Chondrocyte (in vitro differentiated cells): Measurements from ENCODE around the gene SSTR1. TPM values are rescaled to one million over a fixed set of nuclear protein-coding genes. Genes with fewer than 3 reads are reported as not detected.

Source experiments
- DNase-seq: peaks from one replicate; pipeline ENCODE4 v3.0.0; 2021; ENCODE audit warnings: mixed read lengths, low spot score
- H3K27ac Mint-ChIP-seq: one replicate; pipeline ENCODE4 v1.8.0; 2021; ENCODE audit warnings: mild to moderate bottlenecking, moderate library complexity, mixed read lengths; ENCODE audit not compliant: unreplicated experiment
- H3K27me3 Mint-ChIP-seq: 2 replicates; pipeline ENCODE4 v1.8.0; 2021; ENCODE audit warnings: low read depth, mixed read lengths
- H3K36me3 Mint-ChIP-seq: 2 replicates; pipeline ENCODE4 v1.8.0; 2021; ENCODE audit warnings: low read depth, mixed read lengths
- H3K4me1 Mint-ChIP-seq: 2 replicates; pipeline ENCODE4 v1.8.0; 2021; ENCODE audit warnings: low read depth, mild to moderate bottlenecking, mixed read lengths
- H3K4me3 Mint-ChIP-seq: one replicate; pipeline ENCODE4 v1.8.0; 2021; ENCODE audit warnings: mild to moderate bottlenecking, moderate library complexity, mixed read lengths; ENCODE audit not compliant: unreplicated experiment
- H3K9me3 Mint-ChIP-seq: 2 replicates; pipeline ENCODE4 v1.8.0; 2021; ENCODE audit warnings: low read depth, mixed read lengths
- total RNA-seq: library from RNA; stranded (reverse); gene quantifications from 3 replicates; pipeline ENCODE4 v1.2.1, GENCODE V29; 2021
- TF ChIP-seq, protein P1 (sequence below): fragments of 200-600 bp; sonication (generic); IDR thresholded peaks from 2 replicates; pipeline ENCODE4 v1.5.0; 2021; ENCODE audit warnings: antibody characterized with exemption, mild to moderate bottlenecking, moderate library complexity

The SSTR1 gene
- total RNA-seq, 1 donor from 2014 or later = not detected

DNA sequence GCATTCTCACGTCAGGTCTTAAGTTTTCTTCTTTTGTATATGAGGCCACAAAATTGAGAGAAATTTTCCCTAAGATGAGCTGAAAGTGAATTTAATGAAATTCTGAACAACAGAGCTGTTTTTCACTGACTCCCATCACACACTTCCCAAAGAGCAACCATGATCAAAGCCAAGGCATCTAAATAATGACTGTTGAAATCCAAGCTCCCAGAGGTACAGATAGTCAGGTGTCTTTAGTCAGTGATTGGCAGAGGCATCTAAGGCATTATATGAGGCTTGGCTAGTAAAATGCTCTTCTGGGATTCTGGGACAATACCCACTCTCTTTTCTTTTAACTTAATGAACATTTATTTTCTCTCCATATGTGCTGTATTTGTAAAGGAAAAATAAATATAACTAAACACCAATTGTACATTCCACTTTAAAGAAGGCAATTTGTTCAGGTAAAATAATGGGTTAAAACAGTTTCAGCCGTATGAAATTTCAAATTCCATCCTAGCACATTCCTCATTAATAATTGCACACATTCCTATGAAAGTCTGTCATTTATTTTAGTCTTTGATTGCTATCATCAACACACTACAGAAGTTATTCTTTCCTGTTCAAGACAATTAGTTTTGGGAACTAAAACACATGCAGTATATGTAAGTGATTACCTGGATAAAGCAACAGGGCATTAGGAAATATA, 871 bp upstream of the SSTR1 start:
- Mint-ChIP-seq H3K36me3 (peaks cover 5% of the 10 kb centered on the region), H3K4me1 (no peaks in the 10 kb centered on the region), H3K27ac (no peak overlapping the region), H3K27me3 (peaks cover 44% of the 10 kb centered on the region), H3K9me3 (peaks cover 10% of the 10 kb centered on the region), H3K4me3 (no peak overlapping the region)
- TF ChIP-seq, protein P1, sequence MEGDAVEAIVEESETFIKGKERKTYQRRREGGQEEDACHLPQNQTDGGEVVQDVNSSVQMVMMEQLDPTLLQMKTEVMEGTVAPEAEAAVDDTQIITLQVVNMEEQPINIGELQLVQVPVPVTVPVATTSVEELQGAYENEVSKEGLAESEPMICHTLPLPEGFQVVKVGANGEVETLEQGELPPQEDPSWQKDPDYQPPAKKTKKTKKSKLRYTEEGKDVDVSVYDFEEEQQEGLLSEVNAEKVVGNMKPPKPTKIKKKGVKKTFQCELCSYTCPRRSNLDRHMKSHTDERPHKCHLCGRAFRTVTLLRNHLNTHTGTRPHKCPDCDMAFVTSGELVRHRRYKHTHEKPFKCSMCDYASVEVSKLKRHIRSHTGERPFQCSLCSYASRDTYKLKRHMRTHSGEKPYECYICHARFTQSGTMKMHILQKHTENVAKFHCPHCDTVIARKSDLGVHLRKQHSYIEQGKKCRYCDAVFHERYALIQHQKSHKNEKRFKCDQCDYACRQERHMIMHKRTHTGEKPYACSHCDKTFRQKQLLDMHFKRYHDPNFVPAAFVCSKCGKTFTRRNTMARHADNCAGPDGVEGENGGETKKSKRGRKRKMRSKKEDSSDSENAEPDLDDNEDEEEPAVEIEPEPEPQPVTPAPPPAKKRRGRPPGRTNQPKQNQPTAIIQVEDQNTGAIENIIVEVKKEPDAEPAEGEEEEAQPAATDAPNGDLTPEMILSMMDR = no peak
- DNase-seq = no peak

DNA sequence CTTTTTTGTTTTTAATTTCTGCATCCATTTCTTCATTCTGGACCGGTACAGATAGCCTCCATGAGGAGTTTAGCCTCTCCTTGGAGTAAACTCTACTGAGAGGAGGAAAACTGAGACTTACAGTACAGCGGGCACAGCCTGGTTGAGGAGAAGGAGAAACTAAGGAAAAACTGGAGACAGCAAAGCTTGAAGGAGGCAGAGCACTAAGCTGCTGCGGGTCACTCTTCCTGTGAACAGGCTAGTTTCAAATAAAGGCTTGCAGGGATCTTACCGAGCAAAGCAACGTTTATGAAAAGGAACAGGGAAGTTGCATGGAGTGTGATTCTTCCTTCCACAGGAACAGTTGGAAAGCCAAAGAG, 348 bp upstream of the SSTR1 start:
- peaks cover 46% of the 10 kb centered on the region for H3K27me3 Mint-ChIP-seq
- DNase-seq = no peak
- H3K4me1 Mint-ChIP-seq = no peaks in the 10 kb centered on the region
- no peak overlapping the region for H3K4me3 Mint-ChIP-seq
- peaks cover 6% of the 10 kb centered on the region for H3K36me3 Mint-ChIP-seq
- TF ChIP-seq, protein P1 = no peak
- H3K27ac Mint-ChIP-seq = no peak overlapping the region
- peaks cover 10% of the 10 kb centered on the region for H3K9me3 Mint-ChIP-seq

DNA sequence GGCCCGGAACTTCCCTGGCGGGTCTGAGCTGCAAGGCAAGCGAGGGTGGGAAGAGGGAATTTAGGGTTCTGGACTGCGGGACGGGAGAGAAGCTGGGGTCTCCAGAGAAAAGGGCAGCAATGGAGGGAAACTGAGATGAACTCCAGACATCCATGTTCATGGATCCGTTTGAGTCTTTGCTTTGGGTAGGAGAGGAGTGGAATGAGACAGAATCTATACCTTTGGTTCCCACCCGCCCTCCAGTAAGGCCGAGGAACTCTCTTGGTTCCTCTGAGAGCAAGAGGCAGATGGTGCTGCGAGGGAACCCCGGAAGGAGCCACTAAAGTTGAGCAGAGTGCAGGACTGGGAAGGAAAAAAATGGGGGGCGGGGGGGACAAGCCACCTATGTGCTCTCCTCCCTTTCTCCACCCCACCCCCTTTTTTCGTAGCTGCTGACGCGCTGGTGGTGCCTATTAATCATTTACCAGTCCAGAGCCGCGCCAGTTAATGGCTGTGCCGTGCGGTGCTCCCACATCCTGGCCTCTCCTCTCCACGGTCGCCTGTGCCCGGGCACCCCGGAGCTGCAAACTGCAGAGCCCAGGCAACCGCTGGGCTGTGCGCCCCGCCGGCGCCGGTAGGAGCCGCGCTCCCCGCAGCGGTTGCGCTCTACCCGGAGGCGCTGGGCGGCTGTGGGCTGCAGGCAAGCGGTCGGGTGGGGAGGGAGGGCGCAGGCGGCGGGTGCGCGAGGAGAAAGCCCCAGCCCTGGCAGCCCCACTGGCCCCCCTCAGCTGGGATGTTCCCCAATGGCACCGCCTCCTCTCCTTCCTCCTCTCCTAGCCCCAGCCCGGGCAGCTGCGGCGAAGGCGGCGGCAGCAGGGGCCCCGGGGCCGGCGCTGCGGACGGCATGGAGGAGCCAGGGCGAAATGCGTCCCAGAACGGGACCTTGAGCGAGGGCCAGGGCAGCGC, 1.2 kb downstream of the SSTR1 start:
- TF ChIP-seq, protein P1 = no peak
- Mint-ChIP-seq H3K27ac (no peak overlapping the region), H3K4me1 (no peaks in the 10 kb centered on the region), H3K27me3 (peaks cover 54% of the 10 kb centered on the region), H3K4me3 (no peak overlapping the region), H3K9me3 (peaks cover 10% of the 10 kb centered on the region), H3K36me3 (peaks cover 6% of the 10 kb centered on the region)
- DNase-seq = no peak

DNA sequence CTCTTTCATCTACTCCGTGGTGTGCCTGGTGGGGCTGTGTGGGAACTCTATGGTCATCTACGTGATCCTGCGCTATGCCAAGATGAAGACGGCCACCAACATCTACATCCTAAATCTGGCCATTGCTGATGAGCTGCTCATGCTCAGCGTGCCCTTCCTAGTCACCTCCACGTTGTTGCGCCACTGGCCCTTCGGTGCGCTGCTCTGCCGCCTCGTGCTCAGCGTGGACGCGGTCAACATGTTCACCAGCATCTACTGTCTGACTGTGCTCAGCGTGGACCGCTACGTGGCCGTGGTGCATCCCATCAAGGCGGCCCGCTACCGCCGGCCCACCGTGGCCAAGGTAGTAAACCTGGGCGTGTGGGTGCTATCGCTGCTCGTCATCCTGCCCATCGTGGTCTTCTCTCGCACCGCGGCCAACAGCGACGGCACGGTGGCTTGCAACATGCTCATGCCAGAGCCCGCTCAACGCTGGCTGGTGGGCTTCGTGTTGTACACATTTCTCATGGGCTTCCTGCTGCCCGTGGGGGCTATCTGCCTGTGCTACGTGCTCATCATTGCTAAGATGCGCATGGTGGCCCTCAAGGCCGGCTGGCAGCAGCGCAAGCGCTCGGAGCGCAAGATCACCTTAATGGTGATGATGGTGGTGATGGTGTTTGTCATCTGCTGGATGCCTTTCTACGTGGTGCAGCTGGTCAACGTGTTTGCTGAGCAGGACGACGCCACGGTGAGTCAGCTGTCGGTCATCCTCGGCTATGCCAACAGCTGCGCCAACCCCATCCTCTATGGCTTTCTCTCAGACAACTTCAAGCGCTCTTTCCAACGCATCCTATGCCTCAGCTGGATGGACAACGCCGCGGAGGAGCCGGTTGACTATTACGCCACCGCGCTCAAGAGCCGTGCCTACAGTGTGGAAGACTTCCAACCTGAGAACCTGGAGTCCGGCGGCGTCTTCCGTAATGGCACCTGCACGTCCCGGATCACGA, 2.2 kb downstream of the SSTR1 start:
- H3K4me3 Mint-ChIP-seq = no peak overlapping the region
- peak; percentile 90 for DNase-seq
- H3K27me3 Mint-ChIP-seq = peaks cover 58% of the 10 kb centered on the region
- no peaks in the 10 kb centered on the region for H3K4me1 Mint-ChIP-seq
- peaks cover 10% of the 10 kb centered on the region for H3K9me3 Mint-ChIP-seq
- no peak overlapping the region for H3K27ac Mint-ChIP-seq
- TF ChIP-seq, protein P1 = no peak
- peaks cover 6% of the 10 kb centered on the region for H3K36me3 Mint-ChIP-seq
